Neural progenitor cell (in vitro differentiated cells): ENCODE measurements around the gene TIMP3.

ENCODE experiments used
- EZH2 ChIP-seq: fragments of 200-600 bp; sonication (generic); IDR thresholded peaks from 2 replicates; pipeline ENCODE4 v1.6.1; 2017; ENCODE audit warnings: antibody characterized with exemption, mild to moderate bottlenecking, moderate library complexity
- EZH2phosphoT487 ChIP-seq: fragments of 200-600 bp; sonication (generic); IDR thresholded peaks from 2 replicates; pipeline ENCODE4 v1.6.1; 2017; ENCODE audit warnings: antibody characterized with exemption

DNA sequence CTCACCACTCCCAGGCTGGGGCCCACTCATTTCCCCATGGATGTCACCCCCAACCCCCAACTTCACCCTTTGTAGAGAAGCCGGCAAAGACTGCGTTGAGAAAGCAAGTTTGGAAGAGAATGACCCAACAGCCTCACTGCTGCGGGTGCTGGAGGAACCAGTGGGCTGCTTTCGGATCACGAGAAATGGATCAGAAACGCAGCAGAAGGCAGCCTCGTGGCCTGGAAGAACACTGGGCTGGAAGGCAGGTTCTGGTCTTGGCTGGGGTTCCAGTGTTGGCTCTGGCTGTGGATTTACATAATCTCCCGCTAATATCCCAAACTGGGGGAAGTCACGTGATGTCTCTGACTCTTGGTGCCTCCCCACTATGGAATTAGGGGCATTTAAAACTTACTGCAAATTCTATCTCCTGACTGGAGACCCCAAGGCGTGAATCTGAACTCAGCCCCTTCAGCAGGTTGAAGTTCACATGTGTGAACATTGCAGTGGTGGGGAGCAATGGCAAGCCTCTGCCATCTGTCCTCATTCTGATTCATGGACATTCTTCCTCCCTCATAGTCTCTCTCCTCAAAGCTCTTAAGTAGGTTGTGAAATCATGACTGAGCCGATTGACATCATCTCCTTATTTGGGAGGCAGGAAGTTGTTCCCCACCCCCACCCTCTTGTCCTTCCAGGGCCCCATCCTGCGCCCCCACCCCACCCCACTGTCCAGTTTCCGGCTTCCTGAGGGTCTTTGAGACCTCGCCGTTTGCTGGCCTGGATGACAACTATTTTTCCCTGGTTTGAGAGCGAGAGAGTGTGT lies 37.0 kb upstream of the TIMP3 start:
- TF ChIP-seq EZH2phosphoT487 (no peak), EZH2 (no peak)
